Amygdala (tissue), 56 donors: ENCODE results near the gene BCORL1.
A peak's percentile ranks its signal among the peaks of the same experiment; 100 is the strongest.

ENCODE experiments used
- DNase-seq, 56 donors: peaks; one replicate each; lab custom pipeline; 2025; lab: John Stamatoyannopoulos, UW

The BCORL1 gene, protein sequence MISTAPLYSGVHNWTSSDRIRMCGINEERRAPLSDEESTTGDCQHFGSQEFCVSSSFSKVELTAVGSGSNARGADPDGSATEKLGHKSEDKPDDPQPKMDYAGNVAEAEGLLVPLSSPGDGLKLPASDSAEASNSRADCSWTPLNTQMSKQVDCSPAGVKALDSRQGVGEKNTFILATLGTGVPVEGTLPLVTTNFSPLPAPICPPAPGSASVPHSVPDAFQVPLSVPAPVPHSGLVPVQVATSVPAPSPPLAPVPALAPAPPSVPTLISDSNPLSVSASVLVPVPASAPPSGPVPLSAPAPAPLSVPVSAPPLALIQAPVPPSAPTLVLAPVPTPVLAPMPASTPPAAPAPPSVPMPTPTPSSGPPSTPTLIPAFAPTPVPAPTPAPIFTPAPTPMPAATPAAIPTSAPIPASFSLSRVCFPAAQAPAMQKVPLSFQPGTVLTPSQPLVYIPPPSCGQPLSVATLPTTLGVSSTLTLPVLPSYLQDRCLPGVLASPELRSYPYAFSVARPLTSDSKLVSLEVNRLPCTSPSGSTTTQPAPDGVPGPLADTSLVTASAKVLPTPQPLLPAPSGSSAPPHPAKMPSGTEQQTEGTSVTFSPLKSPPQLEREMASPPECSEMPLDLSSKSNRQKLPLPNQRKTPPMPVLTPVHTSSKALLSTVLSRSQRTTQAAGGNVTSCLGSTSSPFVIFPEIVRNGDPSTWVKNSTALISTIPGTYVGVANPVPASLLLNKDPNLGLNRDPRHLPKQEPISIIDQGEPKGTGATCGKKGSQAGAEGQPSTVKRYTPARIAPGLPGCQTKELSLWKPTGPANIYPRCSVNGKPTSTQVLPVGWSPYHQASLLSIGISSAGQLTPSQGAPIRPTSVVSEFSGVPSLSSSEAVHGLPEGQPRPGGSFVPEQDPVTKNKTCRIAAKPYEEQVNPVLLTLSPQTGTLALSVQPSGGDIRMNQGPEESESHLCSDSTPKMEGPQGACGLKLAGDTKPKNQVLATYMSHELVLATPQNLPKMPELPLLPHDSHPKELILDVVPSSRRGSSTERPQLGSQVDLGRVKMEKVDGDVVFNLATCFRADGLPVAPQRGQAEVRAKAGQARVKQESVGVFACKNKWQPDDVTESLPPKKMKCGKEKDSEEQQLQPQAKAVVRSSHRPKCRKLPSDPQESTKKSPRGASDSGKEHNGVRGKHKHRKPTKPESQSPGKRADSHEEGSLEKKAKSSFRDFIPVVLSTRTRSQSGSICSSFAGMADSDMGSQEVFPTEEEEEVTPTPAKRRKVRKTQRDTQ (N-terminal part only)

DNA sequence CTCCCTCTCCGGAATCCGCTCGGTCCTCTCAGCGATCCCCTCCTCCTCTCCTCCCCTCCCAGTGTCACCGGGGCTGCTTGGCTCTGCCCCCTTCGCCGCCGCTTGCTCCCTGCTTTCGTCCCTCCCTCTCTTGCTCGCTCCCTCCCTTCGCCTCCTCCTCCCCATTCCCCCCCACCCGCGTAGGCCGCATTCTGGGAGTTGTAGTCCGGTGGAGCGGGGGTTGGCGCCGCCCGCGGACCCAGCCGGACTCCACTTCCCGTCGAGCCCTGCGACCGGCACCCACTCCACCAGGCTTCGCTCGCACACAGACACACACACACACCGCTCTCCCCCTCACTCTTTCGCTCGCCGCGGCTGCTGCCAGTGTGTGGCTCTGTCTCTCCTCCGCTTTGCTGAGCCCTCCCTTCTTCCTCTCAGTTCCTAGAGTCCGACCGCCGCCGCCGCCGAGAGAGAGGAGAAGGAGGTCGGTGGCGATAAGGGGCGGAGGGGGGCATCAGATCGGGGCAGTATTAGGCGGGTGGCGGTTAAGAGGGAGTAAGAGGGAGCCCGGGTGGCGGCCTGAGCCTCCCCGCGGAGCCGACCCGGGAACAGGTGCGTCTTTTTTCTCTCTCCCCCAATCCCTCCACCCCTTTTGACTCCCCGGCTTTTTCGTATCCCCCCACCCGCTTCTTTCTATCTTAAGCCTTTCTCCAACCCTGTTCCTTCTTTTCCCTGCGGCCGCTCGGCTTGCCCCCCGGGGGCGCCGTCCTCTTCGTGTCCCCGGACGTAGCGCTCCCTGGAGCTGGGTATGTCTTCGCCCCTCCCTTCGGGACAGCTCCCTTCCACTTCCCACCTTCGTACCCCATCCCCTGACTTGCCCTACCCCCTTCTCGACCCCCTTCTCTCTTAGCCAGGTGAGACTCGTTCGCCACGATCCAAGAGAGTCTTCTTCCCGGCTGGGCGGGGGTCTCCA, at the start of gene BCORL1:
Gene BCORL1 (plus strand): TSS at position 336 of the 952 bp plus-strand sequence. CDS start 22,597 bp downstream, outside the sequence.
- DNase-seq = peak in 55 of 56 donors; percentile 31 to 94 (median 84)

DNA sequence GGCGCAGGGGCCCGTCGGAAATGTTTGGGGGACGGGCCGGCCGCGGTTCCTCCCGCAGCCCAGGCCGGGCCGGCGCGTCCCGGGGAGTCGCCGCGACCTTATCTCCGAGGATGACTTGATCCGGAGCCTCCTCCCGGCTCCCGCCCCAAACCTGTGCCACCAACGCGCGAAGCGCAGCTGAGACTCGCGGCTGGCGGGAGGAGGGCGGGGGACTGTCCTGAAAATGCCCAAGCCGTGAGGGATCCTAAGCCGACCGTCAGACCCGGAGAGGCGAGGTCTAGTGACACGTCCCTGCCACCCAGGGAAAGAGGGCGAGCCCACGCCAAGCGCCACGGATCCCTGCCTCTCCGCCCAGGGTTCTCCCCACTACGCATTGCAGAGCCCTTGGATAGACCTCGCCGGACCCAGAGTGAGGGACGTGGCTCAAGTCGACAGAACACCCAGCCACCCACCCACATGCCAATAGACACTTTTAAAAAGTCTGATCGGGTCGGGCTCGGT, 49.6 kb upstream of the BCORL1 start:
- DNase-seq = peak in 14 of 56 donors; percentile 1 to 25 (median 3)

DNA sequence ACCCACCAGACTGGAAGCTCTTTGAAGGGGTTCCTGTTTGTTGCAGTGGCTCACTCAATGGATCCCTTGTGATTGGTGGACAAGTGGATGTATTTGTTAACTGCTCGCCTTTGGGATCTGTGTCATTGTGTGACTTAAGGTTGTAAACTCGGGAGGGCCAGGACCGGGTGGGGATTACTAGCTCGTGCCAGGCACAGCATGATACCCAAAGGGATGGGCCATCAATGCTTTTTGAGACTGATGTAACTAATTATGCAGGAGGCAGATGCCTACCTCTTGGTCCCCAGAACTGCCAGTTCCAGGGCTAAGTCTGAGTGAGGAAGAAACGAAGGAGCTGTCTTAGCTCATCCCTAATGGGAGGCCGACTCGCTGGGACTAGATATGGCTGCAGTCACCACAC, 48.7 kb upstream of the BCORL1 start:
- DNase-seq = peak in 10 of 56 donors; percentile 0 to 41 (median 6)

DNA sequence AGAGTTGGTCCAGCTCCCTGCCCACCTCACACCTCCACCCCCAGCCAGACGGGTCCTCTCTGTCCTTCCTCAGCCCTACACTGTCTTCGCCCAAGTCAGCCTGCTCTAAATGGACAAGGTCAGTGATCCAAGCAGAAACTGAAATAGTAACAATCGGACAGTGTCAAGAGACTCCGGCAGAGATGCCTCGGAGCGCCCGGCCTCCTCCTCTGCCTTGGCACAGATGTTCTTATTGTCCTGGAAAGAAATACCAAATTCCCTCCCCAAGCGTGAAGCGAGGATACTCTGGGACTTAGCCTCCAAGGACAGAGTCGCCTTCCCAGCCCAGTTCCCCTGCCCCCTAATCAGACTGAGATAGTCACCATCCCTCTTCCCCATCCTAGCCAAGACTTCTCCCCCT, 48.0 kb upstream of the BCORL1 start:
- DNase-seq = peak in 16 of 56 donors; percentile 0 to 36 (median 6)

DNA sequence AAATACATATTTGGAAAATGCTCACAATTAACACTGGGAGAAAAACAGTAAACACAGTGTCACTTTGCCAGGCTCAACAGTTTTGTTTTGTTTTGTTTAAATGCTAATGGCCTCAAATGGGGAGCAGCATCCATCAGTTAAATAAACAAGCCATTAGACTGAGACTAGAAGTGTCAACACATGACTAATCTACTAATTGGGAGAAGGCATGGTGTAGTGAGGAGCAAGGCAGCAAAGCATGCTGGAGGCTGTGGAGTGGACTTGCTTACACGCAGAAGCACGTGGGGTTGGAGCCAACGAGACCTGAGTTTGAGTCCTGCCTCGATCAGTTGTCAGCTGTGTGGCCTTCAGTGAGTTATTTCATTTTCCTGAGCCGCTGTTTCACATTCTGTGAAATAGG, 47.5 kb upstream of the BCORL1 start:
- no peak for DNase-seq

DNA sequence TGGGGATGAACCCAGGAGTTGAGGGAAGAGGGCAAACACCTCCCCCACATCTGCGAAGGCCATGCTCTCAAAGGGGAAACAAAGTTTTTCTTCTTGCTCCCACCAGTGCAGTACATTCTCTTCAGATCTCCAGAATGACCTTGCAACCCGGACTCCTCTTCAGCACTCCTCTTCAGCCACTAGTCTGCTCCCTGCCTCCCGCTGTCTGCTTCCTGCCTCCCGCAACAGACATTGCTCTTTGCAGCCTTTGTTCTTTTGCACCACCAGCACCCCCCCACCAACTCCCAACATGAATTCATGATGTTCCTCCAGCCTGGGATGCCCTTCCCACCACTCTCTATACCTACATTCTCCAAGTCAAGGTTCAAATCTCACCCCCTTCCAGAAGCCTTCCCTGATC, 44.4 kb upstream of the BCORL1 start:
- peak in 6 of 56 donors; percentile 0 to 12 (median 2) for DNase-seq

DNA sequence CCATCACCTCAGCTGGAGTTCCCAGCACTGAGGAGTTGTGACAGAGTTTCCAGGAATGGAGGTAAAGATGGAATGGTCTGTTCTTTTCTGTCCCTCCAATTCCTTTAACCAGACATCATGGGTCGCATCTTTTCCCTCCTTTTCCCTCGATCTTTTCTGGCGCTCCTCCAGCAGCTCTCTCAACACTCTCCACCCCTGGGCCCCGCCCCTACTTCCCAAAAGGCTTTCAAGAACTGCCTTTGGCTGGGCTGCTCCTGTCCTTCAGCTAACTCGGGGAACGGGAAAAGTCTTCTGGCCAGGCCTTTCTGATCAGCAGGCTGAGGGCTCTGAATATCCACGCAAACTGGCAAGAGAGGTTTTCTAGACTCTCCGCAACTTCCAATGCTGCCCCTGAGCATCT, 42.4 kb upstream of the BCORL1 start:
- DNase-seq = no peak

DNA sequence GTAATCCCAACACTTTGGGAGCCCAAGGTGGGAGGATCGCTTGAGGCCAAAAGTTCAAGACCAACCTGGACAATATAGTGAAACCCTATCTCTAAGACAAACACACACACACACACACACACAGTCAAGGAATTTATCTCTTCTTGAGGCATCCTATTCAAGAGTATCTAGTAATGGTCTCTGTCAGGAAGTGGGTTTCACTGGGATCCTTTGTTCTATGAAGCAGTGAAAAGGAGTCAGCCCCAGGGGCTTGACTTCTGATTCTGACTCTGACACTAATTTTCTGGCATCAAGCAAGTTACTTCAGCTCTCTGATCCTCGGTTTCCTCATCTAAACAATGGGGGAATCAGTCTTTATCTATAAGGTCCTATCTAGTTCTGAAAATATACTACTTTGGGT, 41.7 kb upstream of the BCORL1 start:
- no peak for DNase-seq

DNA sequence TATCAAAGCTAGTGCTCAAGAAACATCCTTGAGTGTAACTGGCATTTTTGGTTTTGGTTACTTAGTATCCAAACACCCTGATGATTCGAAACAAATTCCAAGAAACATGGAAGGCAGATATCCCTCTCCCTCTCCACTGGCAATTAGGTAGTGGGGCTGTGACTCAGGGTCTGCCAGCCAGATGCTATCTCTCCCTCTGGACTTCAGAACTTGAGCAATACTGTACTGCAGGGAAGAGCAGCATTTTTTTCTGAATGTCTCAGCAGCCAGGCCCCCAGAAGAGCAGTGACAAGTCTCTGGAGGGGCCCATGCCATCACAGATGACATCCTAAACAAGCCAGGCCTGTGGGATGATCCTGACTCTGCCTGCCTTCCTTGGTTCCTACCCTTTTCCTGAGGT, 37.3 kb upstream of the BCORL1 start:
- DNase-seq = no peak

DNA sequence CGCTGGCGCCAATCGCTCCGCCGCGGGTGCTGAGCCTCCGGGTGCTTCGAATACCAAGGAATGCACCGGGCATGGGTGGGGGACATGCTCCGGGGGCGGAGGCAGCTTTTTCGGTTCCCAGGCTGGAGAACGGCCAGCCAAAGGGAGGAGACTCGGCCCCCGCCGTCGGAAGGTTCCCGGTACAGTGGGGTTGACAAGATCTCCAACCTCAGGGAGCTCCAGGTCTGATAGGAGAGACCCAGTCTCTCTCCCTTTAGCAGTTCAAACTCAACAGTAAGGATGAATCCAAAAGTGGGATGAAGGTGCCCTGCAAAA, 29.1 kb upstream of the BCORL1 start:
- no peak for DNase-seq

DNA sequence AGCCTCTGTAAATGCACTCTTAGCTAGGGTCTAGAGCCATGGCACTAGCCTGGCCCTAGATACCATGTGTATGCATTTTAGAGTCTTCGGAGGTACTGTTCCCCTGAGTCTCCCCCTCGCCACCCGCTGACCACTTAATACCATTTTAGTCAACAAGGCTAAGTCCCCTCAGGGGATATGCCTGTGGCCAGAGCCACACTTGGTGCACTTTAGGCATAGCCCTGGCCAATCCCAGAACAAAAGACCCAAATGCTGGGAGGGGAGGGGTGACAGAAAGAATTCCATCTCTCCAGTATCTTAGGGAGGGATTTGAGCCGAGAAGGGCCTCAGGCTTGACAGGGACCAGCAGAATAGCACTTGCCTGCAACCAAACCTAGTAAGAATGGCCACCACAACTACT, 28.6 kb upstream of the BCORL1 start:
- DNase-seq = no peak

DNA sequence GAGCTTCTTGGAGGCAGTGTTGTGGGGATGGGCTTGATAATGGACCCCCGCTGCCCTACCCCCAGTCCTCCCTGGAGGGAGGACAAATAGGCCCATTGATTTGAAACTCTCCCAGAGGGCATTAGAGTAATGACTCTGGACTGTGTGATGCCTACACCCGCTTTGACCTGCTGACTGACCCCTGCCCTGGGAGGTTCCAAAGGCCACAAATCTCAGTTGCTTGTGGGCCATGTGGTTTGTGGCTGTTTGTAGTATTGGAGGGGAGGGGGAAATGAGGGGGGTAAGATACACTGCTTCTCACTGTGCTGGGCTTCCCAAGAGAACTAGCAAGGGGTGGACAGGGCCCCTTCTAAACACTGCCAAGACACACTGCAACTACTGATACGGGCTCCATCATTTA, 27.6 kb upstream of the BCORL1 start:
- no peak for DNase-seq

DNA sequence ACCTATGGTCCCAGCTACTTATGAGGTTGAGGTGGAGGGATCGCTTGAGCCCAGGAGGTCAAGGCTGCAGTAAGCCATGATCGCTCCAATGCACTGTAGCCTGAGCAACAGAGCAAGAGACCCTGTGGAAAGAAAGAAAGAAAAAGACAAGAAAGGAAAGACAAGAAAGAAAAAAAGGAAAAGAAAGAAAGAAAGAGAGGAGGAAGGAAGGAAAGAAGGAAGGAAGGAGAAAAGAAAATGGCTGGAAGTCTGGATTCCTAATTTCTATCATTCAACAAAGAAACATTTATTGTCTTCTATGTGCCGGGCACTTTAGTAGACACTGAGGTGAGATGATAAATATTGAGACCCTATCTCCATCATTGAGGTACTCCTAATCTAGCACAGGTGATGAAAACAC, 26.8 kb upstream of the BCORL1 start:
- no peak for DNase-seq

DNA sequence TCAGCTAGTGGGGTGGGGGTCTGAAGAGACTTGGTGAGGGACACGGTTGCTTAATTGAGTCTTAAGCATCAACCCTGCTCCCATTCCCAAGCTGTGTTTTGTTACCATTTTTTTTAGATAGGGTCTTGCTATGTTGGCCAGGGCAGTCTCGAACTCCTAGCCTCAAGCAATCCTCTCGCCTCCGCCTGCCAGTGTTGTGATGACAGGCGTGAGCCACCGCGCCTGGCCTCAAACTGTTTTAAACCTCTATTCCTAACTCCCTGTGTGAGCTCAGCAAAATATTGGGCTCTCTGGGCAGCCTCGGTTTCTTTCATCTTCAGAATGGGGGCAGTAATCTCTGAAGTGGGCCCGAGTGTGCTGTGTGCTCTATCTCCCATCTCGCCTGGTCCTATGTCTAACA, 26.3 kb upstream of the BCORL1 start:
- DNase-seq = no peak

DNA sequence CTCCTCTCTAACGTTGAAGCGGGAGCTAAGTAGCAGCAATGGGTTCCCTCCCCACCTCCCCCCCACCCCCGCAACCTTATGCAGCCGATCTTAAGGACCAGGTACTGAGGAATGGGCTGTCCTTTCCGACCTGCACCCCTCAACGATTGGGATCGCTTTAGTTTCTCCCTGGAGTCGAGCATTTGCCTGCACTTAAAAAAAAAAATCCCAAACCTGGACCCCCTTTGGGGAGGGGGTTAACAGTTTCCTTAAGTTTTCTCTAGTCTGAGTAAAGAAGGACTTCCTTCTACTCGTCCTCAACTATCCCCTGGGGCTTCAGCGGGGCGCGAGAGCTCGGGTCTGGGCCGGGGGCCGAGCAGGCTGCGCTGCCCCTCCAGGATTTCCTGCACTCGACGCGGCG, 25.7 kb upstream of the BCORL1 start:
- DNase-seq = no peak

DNA sequence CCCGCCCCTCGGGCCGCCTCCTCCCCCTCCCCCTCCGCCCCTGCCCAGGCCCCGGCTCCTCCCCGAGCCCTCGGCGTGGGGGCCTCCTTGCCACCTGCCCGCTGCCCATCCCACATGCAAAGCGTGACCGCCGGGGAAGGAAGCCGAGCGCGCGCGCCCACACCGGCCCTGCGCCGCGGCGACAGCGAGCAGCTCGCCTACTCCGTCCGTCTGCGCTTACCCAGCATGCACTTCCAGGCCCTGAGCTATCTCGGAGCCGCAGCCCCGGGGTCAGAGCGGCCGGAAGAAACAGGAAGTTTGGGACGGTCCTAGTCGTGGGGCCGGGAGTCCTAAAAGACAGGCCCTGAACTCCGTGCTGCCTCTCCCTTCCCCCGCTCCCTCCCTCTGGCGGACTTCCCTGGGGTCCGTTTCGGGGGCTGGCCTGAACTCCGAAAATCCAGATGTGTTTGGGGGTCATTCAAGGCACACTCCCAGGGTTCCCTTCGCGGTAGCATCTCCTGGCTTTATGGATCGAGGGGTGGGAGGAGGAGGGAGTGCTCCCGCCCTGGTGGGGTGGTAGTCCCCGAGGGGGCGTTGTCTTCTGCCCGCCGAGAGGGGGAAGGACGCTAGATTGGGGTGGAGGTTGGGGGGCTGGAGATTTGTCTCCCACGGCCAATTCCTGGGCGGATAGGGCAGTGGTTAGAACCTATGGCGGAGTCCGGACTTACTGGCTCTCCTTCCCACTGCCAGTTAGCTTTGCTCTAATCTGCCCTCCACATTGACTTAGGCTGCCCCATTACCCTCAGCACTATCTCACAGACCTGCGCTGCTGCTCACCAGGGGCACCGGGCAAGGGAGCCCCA, 25.0 kb upstream of the BCORL1 start:
- DNase-seq = peak in 31 of 56 donors; percentile 0 to 56 (median 11)

DNA sequence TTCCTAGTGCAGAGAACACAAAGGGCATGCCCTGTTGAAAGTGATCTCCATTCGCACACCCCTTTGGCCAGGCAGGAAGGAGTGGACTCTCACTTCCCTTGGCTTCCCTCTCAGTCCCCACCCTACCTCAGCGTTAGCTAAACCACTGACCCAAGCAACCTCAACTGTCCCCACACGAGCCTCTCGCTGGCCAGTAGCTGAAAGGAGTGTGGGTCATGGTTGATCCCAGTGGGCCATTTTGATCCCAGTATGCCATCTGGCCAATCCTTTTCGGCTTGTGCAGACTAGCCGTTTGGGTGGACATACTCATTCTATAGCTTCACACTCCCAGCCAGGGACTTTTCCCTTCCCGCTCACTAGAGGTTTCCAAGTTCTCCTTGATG, 24.4 kb upstream of the BCORL1 start:
- DNase-seq = peak in 1 of 56 donors; percentile 0

DNA sequence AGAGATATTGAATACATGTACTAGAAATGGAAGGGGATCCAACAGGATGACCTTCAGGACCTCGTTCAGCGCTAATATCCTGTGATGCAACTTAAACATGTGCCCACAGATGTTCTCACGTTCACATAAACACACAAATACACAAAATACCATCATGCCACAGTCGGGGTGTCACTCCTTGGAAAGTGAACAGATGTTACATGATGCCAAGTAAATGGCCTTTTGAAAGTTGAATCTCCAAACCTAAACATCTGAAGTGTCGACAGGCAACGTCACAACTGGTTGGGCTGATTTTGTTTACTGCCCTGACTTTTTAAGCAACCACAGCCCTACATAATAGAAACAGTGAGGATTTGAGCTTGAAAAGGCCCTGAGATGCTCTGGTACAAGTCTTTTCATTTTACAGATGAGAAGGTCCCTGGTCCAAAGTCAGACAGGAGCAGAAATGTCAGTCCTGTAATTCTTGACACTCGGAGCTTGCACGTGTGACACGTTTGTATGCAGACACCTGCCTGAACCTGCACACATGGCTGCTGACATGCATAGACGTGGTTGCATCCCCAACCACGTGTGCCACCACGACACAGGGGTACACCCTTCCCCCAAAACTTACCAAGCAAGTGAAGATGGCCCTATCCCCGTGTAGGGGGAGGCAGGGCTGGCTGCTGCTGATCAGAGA, 23.5 kb upstream of the BCORL1 start:
- no peak for DNase-seq
